GM21515 (cell line): Measurements from ENCODE around the gene MEMO1.
"Not testable (repeated sequence)": the region's sequence is repeated elsewhere in the genome, so short reads cannot be mapped to it uniquely, and the experiment has no call there.

Experiments
- ATAC-seq: cut with Tn5 transposase; IDR thresholded peaks from one replicate; pipeline ENCODE4 v1.9.1; 2021; ENCODE audit not compliant: unreplicated experiment

MEMO1 gene

GRCh38 chr2:31998731-31999383, 12.0 kb downstream of the MEMO1 start:
- ATAC-seq, result no peak

GRCh38 chr2:31997653-31998052, 13.2 kb downstream of the MEMO1 start:
- no peak for ATAC-seq

- no peak for ATAC-seq
Measured at GRCh38 chr2:31996571-31997150, 14.1 kb downstream of the MEMO1 start.

- no peak for ATAC-seq
Measured at GRCh38 chr2:31992934-31993333, 17.9 kb downstream of the MEMO1 start.

- ATAC-seq, result no peak
Measured at GRCh38 chr2:31992025-31992579, 18.7 kb downstream of the MEMO1 start.

- no peak for ATAC-seq
Measured at GRCh38 chr2:31989946-31990345, 20.9 kb downstream of the MEMO1 start.

GRCh38 chr2:31987454-31988220, 23.2 kb downstream of the MEMO1 start:
- no peak for ATAC-seq

- no peak for ATAC-seq
Measured at GRCh38 chr2:31986906-31987305, 23.9 kb downstream of the MEMO1 start.

GRCh38 chr2:31983762-31984467, 26.9 kb downstream of the MEMO1 start:
- no peak for ATAC-seq

GRCh38 chr2:31980674-31981356, 30.0 kb downstream of the MEMO1 start:
- ATAC-seq, result peak; percentile 99

- no peak for ATAC-seq
Measured at GRCh38 chr2:31979956-31980355, 30.9 kb downstream of the MEMO1 start.

GRCh38 chr2:31979018-31979417, 31.8 kb downstream of the MEMO1 start:
- no peak for ATAC-seq

GRCh38 chr2:31978436-31978835, 32.4 kb downstream of the MEMO1 start:
- ATAC-seq, result no peak

- no peak for ATAC-seq
Measured at GRCh38 chr2:31973665-31974064, 37.1 kb downstream of the MEMO1 start.

- ATAC-seq, result no peak
Measured at GRCh38 chr2:31972059-31972458, 38.7 kb downstream of the MEMO1 start.

GRCh38 chr2:31969178-31969577, 41.6 kb downstream of the MEMO1 start:
- ATAC-seq, result no peak

- ATAC-seq, result no peak
Measured at GRCh38 chr2:31967790-31968189, 43.0 kb downstream of the MEMO1 start.

GRCh38 chr2:31966402-31966801, 44.4 kb downstream of the MEMO1 start:
- not testable (repeated sequence) for ATAC-seq

- no peak for ATAC-seq
Measured at GRCh38 chr2:31965094-31965493, 45.7 kb downstream of the MEMO1 start.

- no peak for ATAC-seq
Measured at GRCh38 chr2:31962757-31963361, 47.9 kb downstream of the MEMO1 start.
